Measurements from ENCODE around the gene NEIL1.
"Not testable (repeated sequence)": the region's sequence is repeated elsewhere in the genome, so short reads cannot be mapped to it uniquely, and the experiment has no call there.

Gene NEIL1

GRCh38 chr15:75346796-75347221 lies at the start of gene NEIL1:
Gene NEIL1 (plus strand): TSS chr15:75347039. CDS start chr15:75348906, 1,867 bp downstream.
- peak; percentile 25 for DNase-seq (ENCODE audit: low read depth)
- peak within 1 kb of the TSS; percentile 93 for H3K9ac ChIP-seq (ENCODE audit: low read length)
- H3K4me1 ChIP-seq (ENCODE audit: control insufficient read depth, insufficient read depth, low read length): peaks cover 10% of the 10 kb centered on the region
- no peaks in the 10 kb centered on the region for H3K9me3 ChIP-seq (ENCODE audit: control insufficient read depth, low read length)
- H3K27me3 ChIP-seq (replicated peaks; ENCODE audit: control insufficient read depth, insufficient read depth, low read length): no peaks in the 10 kb centered on the region
- peak within 1 kb of the TSS; percentile 88 for H3K4me3 ChIP-seq (ENCODE audit: low read length)
- H3K36me3 ChIP-seq (ENCODE audit: control insufficient read depth, insufficient read depth, low read length, severe bottlenecking): no peaks in the 10 kb centered on the region

GRCh38 chr15:75298541-75299310 lies 48.1 kb upstream of the NEIL1 start:
- not testable (repeated sequence) for H3K36me3 ChIP-seq (ENCODE audit: control insufficient read depth, insufficient read depth, low read length, severe bottlenecking); H3K9me3 ChIP-seq (ENCODE audit: control insufficient read depth, low read length); H3K9ac ChIP-seq (ENCODE audit: low read length); DNase-seq (ENCODE audit: low read depth); H3K4me3 ChIP-seq (ENCODE audit: low read length); H3K4me1 ChIP-seq (ENCODE audit: control insufficient read depth, insufficient read depth, low read length)
- peaks cover 10% of the 10 kb centered on the region for H3K27me3 ChIP-seq (replicated peaks; ENCODE audit: control insufficient read depth, insufficient read depth, low read length)

GRCh38 chr15:75299311-75299688 lies 47.5 kb upstream of the NEIL1 start:
- not testable (repeated sequence) for H3K9ac ChIP-seq (ENCODE audit: low read length); H3K36me3 ChIP-seq (ENCODE audit: control insufficient read depth, insufficient read depth, low read length, severe bottlenecking); DNase-seq (ENCODE audit: low read depth); H3K9me3 ChIP-seq (ENCODE audit: control insufficient read depth, low read length); H3K4me1 ChIP-seq (ENCODE audit: control insufficient read depth, insufficient read depth, low read length); H3K4me3 ChIP-seq (ENCODE audit: low read length)
- H3K27me3 ChIP-seq (replicated peaks; ENCODE audit: control insufficient read depth, insufficient read depth, low read length): peaks cover 12% of the 10 kb centered on the region

GRCh38 chr15:75300026-75300425 lies 46.8 kb upstream of the NEIL1 start:
- H3K9ac ChIP-seq (ENCODE audit: low read length); H3K9me3 ChIP-seq (ENCODE audit: control insufficient read depth, low read length); H3K4me1 ChIP-seq (ENCODE audit: control insufficient read depth, insufficient read depth, low read length); DNase-seq (ENCODE audit: low read depth); H3K36me3 ChIP-seq (ENCODE audit: control insufficient read depth, insufficient read depth, low read length, severe bottlenecking); H3K4me3 ChIP-seq (ENCODE audit: low read length): not testable (repeated sequence)
- H3K27me3 ChIP-seq (replicated peaks; ENCODE audit: control insufficient read depth, insufficient read depth, low read length): peaks cover 18% of the 10 kb centered on the region

- no peaks in the 10 kb centered on the region for H3K9me3 ChIP-seq (ENCODE audit: control insufficient read depth, low read length)
- H3K4me1 ChIP-seq (ENCODE audit: control insufficient read depth, insufficient read depth, low read length): no peaks in the 10 kb centered on the region
- H3K9ac ChIP-seq (ENCODE audit: low read length): no peak overlapping the region
- H3K4me3 ChIP-seq (ENCODE audit: low read length): no peak overlapping the region
- DNase-seq (ENCODE audit: low read depth): no peak
- no peaks in the 10 kb centered on the region for H3K36me3 ChIP-seq (ENCODE audit: control insufficient read depth, insufficient read depth, low read length, severe bottlenecking)
- peaks cover 32% of the 10 kb centered on the region for H3K27me3 ChIP-seq (replicated peaks; ENCODE audit: control insufficient read depth, insufficient read depth, low read length)
These were observed 44.5 kb upstream of the NEIL1 start for GRCh38 chr15:75302318-75302717.

- H3K9ac ChIP-seq (ENCODE audit: low read length); H3K9me3 ChIP-seq (ENCODE audit: control insufficient read depth, low read length); DNase-seq (ENCODE audit: low read depth); H3K36me3 ChIP-seq (ENCODE audit: control insufficient read depth, insufficient read depth, low read length, severe bottlenecking); H3K4me1 ChIP-seq (ENCODE audit: control insufficient read depth, insufficient read depth, low read length); H3K4me3 ChIP-seq (ENCODE audit: low read length): not testable (repeated sequence)
- H3K27me3 ChIP-seq (replicated peaks; ENCODE audit: control insufficient read depth, insufficient read depth, low read length): peaks cover 32% of the 10 kb centered on the region
These were observed 44.1 kb upstream of the NEIL1 start for GRCh38 chr15:75302753-75303152.

- Histone ChIP-seq H3K9ac (ENCODE audit: low read length) (no peak overlapping the region), H3K4me1 (ENCODE audit: control insufficient read depth, insufficient read depth, low read length) (peaks cover 10% of the 10 kb centered on the region), H3K36me3 (ENCODE audit: control insufficient read depth, insufficient read depth, low read length, severe bottlenecking) (no peaks in the 10 kb centered on the region), H3K4me3 (ENCODE audit: low read length) (no peak overlapping the region), H3K9me3 (ENCODE audit: control insufficient read depth, low read length) (peaks cover under 1% of the 10 kb centered on the region), H3K27me3 (replicated peaks; ENCODE audit: control insufficient read depth, insufficient read depth, low read length) (peaks cover 41% of the 10 kb centered on the region)
- no peak for DNase-seq (ENCODE audit: low read depth)
These were observed 40.7 kb upstream of the NEIL1 start for GRCh38 chr15:75306188-75306587.

GRCh38 chr15:75307778-75308390 lies 39.0 kb upstream of the NEIL1 start:
- DNase-seq (ENCODE audit: low read depth): peak; percentile 14
- H3K27me3 ChIP-seq (replicated peaks; ENCODE audit: control insufficient read depth, insufficient read depth, low read length): peaks cover 35% of the 10 kb centered on the region
- peaks cover 12% of the 10 kb centered on the region for H3K4me1 ChIP-seq (ENCODE audit: control insufficient read depth, insufficient read depth, low read length)
- no peaks in the 10 kb centered on the region for H3K36me3 ChIP-seq (ENCODE audit: control insufficient read depth, insufficient read depth, low read length, severe bottlenecking)
- peaks cover 10% of the 10 kb centered on the region for H3K9me3 ChIP-seq (ENCODE audit: control insufficient read depth, low read length)
- H3K9ac ChIP-seq (ENCODE audit: low read length): no peak overlapping the region
- no peak overlapping the region for H3K4me3 ChIP-seq (ENCODE audit: low read length)

GRCh38 chr15:75309711-75310110 lies 37.1 kb upstream of the NEIL1 start:
- Histone ChIP-seq H3K36me3 (ENCODE audit: control insufficient read depth, insufficient read depth, low read length, severe bottlenecking) (no peaks in the 10 kb centered on the region), H3K9me3 (ENCODE audit: control insufficient read depth, low read length) (peaks cover 10% of the 10 kb centered on the region), H3K27me3 (replicated peaks; ENCODE audit: control insufficient read depth, insufficient read depth, low read length) (peaks cover 34% of the 10 kb centered on the region), H3K4me3 (ENCODE audit: low read length) (no peak overlapping the region), H3K9ac (ENCODE audit: low read length) (no peak overlapping the region), H3K4me1 (ENCODE audit: control insufficient read depth, insufficient read depth, low read length) (peaks cover 14% of the 10 kb centered on the region)
- DNase-seq (ENCODE audit: low read depth): peak; percentile 54

GRCh38 chr15:75312548-75312947 lies 34.3 kb upstream of the NEIL1 start:
- Histone ChIP-seq H3K4me1 (ENCODE audit: control insufficient read depth, insufficient read depth, low read length) (peaks cover 14% of the 10 kb centered on the region), H3K27me3 (replicated peaks; ENCODE audit: control insufficient read depth, insufficient read depth, low read length) (peaks cover 20% of the 10 kb centered on the region)
- H3K36me3 ChIP-seq (ENCODE audit: control insufficient read depth, insufficient read depth, low read length, severe bottlenecking); DNase-seq (ENCODE audit: low read depth); H3K9ac ChIP-seq (ENCODE audit: low read length); H3K4me3 ChIP-seq (ENCODE audit: low read length); H3K9me3 ChIP-seq (ENCODE audit: control insufficient read depth, low read length): not testable (repeated sequence)

GRCh38 chr15:75313116-75313845 lies 33.6 kb upstream of the NEIL1 start:
- Histone ChIP-seq H3K9me3 (ENCODE audit: control insufficient read depth, low read length) (peaks cover 10% of the 10 kb centered on the region), H3K36me3 (ENCODE audit: control insufficient read depth, insufficient read depth, low read length, severe bottlenecking) (no peaks in the 10 kb centered on the region), H3K9ac (ENCODE audit: low read length) (no peak overlapping the region), H3K27me3 (replicated peaks; ENCODE audit: control insufficient read depth, insufficient read depth, low read length) (peaks cover 20% of the 10 kb centered on the region), H3K4me1 (ENCODE audit: control insufficient read depth, insufficient read depth, low read length) (peaks cover 14% of the 10 kb centered on the region), H3K4me3 (ENCODE audit: low read length) (no peak overlapping the region)
- no peak for DNase-seq (ENCODE audit: low read depth)
